Retinal pigment epithelial cell (primary cell): ENCODE measurements around the gene MYOZ3.

Source experiments
- DNase-seq: peaks from one replicate; pipeline ENCODE4 v3.0.0-alpha.2; 2010; ENCODE audit warnings: low read depth
- H3K4me3 ChIP-seq: 2 replicates; pipeline ENCODE4 v1.5.1; 2011; ENCODE audit warnings: mild to moderate bottlenecking, low read length, control low read depth, moderate library complexity
- TF ChIP-seq, protein P1 (sequence below): conservative IDR thresholded peaks from 2 replicates; pipeline ENCODE4 v1.5.1; 2011; ENCODE audit warnings: low read depth, low read length, control low read depth, inconsistent platforms

The MYOZ3 gene

GRCh38 chr5:150626853-150627276 lies 34.2 kb upstream of the MYOZ3 start:
- no peak overlapping the region for H3K4me3 ChIP-seq
- no peak for DNase-seq

DNA sequence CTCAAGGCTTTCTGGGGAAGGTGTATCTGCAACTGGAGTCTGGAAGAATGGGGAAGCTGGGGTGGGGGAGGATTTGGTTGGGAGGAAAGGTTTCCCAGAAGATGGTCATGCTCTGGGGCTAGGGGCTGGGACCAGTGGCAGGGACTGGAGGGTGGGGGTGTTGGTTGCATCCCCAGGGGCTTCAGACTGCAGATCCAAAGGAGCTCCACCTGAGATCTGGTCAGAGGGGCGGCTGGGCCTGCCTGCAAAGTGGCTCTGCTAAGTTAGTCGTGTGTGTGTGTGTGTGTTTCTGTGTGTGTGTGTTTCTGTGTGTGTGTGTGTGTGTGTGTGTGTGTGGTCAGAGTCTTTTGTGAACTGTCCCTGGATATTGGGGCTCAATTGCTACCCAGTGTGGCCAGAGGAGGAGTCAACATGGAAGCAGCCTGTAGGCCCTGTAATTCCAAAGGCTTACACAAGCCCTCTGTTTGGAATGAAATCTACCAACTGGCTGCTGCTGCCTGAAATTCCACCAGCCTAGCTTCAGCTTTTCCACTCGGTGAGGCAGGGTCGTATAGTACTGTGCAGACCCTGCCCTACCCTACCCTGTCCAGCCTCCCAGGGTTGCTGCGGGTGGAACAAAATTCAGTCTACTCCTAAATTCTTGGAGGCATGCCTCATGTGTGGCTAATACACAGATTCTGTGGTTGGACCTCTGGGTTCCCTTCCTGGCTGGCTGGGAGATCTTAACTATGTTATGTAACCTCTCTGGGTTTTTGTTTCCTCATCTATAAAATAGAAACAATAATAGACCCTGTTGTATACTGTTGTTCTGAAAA lies 33.1 kb upstream of the MYOZ3 start:
- no peak for DNase-seq

More at GRCh38 chr5:150626853-150627276, 34.2 kb upstream of the MYOZ3 start:
- TF ChIP-seq, protein P1, sequence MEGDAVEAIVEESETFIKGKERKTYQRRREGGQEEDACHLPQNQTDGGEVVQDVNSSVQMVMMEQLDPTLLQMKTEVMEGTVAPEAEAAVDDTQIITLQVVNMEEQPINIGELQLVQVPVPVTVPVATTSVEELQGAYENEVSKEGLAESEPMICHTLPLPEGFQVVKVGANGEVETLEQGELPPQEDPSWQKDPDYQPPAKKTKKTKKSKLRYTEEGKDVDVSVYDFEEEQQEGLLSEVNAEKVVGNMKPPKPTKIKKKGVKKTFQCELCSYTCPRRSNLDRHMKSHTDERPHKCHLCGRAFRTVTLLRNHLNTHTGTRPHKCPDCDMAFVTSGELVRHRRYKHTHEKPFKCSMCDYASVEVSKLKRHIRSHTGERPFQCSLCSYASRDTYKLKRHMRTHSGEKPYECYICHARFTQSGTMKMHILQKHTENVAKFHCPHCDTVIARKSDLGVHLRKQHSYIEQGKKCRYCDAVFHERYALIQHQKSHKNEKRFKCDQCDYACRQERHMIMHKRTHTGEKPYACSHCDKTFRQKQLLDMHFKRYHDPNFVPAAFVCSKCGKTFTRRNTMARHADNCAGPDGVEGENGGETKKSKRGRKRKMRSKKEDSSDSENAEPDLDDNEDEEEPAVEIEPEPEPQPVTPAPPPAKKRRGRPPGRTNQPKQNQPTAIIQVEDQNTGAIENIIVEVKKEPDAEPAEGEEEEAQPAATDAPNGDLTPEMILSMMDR, result no peak

GRCh38 chr5:150628936-150629485 lies 32.0 kb upstream of the MYOZ3 start:
- DNase-seq, result no peak
- TF ChIP-seq, protein P1, result no peak
- no peak overlapping the region for H3K4me3 ChIP-seq

More for the DNA sequence above, 33.1 kb upstream of the MYOZ3 start:
- TF ChIP-seq, protein P1, result no peak
- H3K4me3 ChIP-seq, result no peak overlapping the region

GRCh38 chr5:150630016-150630415 lies 31.0 kb upstream of the MYOZ3 start:
- no peak overlapping the region for H3K4me3 ChIP-seq
- TF ChIP-seq, protein P1, result no peak
- no peak for DNase-seq

DNA sequence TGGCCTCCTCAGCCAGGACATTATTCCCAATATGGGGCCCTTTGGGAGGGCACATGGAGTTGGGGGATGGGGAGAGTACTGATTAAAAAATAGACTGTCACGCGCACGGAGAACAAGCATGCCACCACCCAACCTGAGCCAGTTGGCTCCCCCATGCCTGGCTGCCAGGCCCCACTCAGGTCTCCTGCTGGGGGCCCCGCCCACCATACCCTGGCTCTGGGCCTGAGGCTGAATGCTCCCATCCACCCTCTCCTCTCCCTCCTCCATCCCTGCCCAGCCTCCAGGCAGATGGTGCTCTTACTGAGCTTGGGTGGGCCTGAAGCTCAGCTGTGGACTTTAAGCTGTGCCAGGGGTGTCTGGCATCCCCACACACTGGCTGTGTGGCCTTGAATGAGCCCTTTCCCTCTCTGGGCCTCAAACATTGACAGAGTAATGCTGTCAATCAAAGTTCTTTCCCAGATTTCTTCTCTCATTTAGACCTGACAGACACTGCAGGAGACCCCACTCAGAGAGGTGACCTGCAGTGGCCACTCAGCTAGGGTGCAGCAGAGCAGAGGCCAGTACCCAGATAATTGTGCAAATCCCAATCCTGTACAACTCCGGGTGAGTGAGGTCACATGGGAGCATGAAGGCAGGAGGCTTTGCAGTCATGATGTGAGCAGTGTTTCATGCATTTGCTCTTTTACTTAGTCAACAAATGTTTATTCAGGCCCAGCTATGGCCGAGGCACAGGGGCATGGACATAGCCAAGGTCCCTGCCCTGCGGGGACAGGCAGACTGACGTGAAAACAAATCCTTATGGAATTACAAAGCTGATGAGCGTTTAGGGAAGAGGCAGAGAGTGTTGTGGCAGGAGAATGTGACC lies 30.4 kb upstream of the MYOZ3 start:
- TF ChIP-seq, protein P1, result no peak
- DNase-seq, result no peak

DNA sequence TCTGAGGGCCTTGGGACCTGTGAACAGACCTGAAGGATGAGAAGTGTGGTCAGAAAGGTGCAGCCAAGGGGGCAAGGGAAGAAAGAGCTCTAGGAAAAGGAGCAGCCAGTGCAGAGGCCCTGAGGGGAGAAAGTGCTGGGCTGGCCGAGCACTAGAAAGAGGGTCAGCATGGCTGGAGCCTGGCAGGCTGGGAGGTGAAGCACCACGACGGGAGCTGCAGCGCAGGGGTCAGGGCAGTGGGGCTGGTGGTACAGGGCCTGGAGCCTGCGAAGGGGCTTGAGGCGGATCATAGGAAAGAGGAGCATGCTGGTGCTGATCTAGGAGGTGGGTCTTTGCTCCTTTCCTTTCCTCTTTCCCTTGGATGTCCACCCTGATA lies 29.7 kb upstream of the MYOZ3 start:
- TF ChIP-seq, protein P1, result no peak
- no peak for DNase-seq
- H3K4me3 ChIP-seq, result no peak overlapping the region

More for the DNA sequence above, 30.4 kb upstream of the MYOZ3 start:
- H3K4me3 ChIP-seq, result no peak overlapping the region
